Stimulated activated CD4-positive, alpha-beta T cell treated with anti-CD3 and anti-CD28 coated beads, TNF-alpha, amount 100 ng/mL, for 4 hours (primary cell): ENCODE data around the gene TMEM74B.

Experiments used
- DNase-seq, 3 experiments: peaks; one replicate each; pipeline ENCODE4 v3.0.0-alpha.2; 2020; ENCODE audit warnings: low read depth in 3 of 3

The TMEM74B gene

GRCh38 chr20:1144401-1145172 is 40.2 kb downstream of the TMEM74B start:
- DNase-seq: no peak

GRCh38 chr20:1137236-1137635 is 47.5 kb downstream of the TMEM74B start:
- no peak for DNase-seq

- no peak for DNase-seq
These were observed 49.9 kb downstream of the TMEM74B start for GRCh38 chr20:1134836-1135235.

- DNase-seq: no peak
These were observed 50.4 kb downstream of the TMEM74B start for GRCh38 chr20:1134355-1134754.

- no peak for DNase-seq
These were observed 53.4 kb downstream of the TMEM74B start for GRCh38 chr20:1131354-1131753.

GRCh38 chr20:1130847-1131246 is 53.9 kb downstream of the TMEM74B start:
- no peak for DNase-seq
